Endothelial cell of hepatic sinusoid (primary cell): ENCODE results near the gene PLS3.

Experiments
- in situ Hi-C: cut with HindIII; loops from 2 replicates; pipeline ENCODE4 v1.10.0; 2017; ENCODE audit warnings: low sequenced_read_pairs

The PLS3 gene

DNA sequence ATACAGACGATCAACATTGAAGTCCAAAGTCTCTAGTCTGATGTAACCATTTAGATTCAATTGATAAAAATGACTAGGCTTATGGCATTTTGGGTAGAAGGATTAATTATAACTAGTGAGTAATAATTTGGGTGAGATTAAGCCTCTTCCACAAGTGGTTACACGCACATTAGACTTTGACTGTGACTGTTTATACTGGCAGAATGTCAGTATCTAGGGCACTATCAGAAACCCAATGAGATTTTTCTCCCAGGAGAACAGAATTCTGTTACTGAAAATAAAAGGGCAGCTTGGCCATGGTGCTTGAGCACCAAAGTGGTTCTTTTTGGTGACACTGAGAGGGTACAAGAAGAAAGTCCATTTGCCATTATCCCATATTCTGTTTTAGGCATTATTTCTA, 3.3 kb downstream of the PLS3 start:
- in situ Hi-C loops: no loop called here

DNA sequence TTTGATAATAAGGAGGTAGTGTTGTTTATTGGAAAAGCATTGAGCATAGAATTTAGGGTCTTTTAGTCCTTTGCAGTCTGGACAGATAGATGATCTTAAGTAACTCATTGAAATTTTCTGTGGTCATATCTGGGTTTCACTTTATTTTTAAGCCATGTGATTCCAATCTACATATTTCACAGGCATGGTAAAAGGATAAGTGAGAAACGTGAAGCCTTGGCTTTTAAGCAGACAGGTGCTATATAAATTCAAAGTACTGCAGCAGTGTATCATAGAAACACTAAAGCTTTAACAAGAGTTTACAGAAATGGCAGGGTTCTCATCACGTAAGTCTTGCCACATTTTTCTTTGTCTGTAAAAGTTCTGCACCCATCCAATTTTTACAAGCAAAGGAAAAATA, 4.9 kb downstream of the PLS3 start:
- in situ Hi-C loops: loop anchor here (5.0 kb wide), 1 partner anchor 234 kb away; no protein-coding TSS in a partner anchor

DNA sequence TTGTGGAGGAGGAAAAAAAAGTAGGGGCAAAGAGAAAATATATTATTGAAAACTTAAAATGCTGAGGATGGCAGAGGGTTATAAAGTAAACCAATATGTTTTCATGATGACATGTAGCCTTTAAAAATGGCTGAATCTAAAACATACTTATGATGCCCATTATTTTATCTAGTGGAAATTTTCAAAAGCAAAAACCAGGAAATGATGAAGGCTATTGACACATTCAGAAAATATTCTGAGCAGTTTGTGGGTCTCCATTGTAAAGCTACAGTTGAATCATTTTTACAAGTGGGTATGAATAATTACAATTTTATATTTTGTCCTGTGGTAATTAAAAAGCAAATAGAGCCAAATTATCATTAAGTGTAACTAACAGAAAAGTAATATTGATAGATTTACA, 10.7 kb downstream of the PLS3 start:
- in situ Hi-C loops: no loop called here

DNA sequence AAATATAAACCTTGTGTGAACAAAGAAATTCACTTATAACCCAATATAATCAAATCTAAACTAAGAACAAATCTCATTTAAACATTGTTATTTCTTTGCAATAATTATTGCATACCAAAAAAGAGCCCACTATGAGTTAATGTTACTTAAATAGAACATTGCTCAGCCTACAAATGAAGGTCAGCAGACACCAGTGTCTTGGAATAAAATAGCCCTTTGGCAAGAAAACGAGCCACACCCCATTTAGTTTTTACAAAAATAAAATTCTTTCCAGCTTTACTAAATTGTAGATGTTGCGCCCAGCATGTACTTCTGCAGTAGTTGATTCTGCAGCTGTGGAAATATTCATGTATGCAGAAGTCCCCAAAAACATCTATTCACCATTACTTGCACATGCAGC, 12.2 kb downstream of the PLS3 start:
- in situ Hi-C loops: no loop called here

DNA sequence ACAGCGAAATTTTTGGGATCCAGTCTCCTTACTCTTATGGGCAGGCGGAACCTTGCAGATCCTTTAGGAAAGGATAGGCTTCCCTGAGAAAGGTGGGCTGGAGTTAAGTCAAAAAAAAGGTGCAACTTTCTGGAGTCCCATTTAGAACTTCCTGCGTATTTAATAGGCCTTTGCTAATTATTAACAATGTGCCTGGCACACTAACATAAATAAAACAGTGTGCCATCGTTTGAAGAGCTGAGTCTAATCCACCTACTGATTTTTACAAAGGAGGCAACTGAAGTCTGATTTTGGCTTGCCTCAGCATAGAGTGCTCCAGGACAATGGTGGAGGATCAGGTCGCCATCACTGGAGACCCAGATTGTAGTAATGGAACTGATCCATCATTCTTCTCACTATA, 15.7 kb downstream of the PLS3 start:
- in situ Hi-C loops: no loop called here

DNA sequence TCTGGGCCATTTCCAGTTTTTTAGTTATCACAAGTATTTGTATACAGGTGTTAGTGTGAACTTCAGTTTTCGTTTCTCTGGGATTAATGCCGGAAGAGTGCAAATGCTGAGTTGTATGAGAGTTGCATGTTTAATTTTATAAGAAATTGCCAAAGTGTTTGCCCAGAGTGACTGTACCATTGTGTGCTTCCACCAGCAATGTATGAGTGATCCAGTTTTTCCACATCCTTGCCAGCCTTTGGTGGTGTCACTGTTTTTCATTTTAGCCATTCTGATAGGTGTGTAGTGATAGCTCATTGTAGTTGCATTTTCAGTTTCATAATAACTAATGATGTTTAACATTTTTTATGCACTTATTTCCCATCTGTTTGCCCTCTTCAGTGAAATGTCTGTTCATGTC, 18.4 kb downstream of the PLS3 start:
- in situ Hi-C loops: no loop called here

DNA sequence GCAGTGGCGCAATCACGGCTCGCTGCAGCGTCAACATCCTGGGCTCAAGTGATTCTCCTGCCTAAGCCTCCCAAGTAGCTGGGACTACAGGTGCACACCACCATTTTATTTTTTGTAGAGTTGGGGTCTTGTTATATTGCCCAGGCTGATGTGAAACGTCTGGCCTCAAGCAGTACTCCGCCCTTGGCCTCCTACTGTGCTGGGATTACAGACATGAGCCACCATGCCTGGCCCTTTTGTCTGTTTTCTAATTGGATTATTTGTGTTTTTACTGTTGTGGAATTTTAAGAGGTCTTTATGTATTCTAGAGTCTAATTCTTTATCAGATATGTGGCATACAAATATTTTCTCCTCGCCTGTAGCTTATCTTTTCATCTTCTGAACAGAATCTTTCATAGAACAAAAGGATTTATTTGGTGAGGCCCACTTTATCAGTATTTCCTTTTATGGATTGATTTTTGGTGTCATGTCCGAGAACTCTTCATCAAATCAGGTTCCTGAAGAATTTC, 18.9 kb downstream of the PLS3 start:
- in situ Hi-C loops: no loop called here

DNA sequence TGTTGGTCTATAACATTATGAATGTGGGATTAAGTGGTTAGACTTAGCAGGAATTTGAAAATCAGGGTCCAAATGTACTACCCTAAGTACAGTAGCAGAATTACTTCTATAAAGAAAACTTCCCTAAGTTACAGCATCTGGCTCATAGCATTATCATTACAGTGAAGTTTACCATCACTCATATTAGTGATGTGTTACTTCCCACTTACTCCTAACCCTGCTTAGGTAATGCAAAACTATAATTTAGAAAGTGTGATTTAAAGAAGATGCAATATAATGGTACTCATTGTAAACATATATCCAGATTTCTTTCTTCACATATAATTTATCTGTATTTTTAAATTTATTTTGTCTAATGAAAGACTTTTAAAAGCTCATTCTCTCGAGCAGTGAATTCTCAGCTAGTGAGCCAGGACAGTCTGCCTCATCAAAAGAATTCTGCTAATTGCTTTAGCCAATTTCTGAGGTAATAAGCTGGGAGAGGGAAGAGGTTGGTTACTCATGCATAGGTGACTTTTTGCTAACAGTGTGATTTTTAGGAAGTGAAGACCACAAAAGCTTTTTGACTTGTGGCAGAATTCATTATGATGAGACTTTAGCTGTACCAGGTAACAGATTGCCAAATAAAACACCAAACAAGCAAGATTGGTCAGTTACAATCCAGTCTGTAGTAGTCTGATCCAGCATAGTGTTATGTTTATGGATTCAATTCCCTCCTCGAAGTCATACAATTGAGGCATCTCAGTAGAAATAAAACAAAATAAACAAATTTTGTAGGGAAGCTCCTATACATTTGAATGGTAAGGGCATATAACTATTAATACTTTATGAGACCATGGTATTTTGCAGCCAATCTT, 21.0 kb downstream of the PLS3 start:
- in situ Hi-C loops: no loop called here

DNA sequence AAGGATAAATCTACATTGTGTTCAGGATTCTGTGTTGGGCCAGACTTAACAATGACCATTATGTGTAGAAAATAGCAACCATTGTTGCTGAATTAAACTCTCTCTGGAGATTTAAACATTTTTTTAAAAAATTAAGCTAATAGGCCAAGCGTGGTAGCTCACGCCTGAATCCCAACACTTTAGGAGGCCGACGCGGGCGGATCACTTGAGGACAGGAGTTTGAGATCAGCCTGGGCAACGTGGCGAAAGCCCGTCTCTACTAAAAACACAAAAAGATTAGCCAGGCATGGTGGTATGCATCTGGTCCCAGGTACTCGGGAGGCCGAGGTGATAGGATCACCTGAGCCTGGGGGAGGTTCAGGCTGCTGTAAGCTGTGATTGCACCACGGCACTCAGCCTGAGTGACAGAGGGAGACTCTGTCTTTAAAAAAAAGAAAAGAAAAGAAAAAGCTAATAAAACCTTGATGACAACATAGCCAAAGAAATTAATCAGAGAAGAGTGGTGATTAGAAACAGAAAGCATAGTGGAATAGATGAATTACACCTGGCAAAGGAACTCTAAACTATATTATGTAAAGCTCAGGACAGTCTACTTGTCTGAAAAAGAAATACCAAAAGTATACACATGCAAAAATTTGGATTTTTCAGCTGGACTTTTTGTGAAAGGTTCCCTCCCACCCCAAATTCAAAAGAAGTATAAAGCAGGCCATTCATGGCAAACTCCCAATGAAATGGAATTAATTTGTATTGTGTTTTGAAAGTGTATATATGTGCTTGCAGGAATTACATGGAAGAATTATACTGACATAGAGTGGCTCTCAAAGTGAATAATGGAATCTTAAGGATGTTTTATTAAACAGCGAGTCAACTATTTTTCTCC, 21.9 kb downstream of the PLS3 start:
- in situ Hi-C loops: no loop called here

DNA sequence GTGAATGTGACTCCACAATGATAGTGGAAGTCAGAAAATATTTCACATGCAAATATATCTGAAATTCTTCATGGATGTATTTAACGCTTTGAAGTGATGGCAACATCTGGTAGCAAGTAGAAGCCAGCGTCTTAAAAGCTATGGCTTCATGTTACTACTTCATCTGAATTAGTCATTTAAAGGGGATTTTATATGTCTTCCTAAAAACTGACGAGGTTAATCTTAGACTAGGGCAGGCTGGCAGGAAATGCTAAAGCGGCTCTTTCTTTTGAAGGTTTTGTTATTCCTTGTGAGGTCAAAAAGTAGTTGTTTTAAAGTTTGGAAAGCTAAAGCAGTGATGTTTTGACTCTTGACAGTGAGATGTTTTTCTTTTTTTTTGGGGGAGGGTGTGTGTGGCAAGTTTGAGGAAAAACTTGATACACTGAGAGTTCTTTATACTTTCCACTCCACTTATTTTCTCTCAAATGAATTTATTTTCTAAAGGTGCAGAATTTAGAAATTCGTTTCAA, 22.6 kb downstream of the PLS3 start:
- in situ Hi-C loops: no loop called here

DNA sequence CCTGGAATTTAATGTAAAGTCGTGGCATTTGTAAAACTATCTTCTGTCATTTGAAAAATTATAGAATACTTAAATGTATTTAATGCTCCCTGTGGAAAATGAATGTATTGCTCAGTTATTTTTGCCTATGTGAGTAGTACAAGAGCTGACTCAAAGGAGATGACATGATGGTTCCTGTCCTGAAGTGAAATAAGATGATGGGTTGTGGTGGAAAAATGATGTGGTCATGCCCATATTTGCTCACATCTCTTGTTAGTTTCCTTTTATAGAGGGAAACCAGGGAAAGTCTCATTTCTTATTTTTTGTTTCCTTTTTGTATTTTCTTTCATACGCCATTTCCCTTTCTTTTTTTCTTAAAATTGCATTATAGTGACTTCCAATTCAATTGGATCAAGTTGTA, 23.7 kb downstream of the PLS3 start:
- in situ Hi-C loops: no loop called here

DNA sequence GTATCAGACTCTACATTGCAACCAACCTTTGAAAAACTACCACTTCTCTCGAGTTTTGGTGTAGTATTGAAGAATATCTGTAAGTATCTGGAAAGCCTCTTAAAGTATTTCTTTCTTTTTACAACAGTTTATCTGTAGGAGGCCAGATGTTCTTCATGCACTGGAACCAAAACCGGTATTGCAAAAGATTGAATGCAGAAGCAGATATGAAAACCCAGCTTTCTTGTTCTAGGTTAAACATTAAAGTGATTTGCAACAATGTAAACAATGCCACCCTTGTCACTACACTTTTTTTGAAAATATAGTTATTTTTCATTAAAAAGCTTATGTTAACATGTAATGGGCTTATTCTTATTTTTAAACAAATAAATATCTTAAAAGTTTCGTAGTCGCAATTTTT, 27.2 kb downstream of the PLS3 start:
- in situ Hi-C loops: no loop called here

DNA sequence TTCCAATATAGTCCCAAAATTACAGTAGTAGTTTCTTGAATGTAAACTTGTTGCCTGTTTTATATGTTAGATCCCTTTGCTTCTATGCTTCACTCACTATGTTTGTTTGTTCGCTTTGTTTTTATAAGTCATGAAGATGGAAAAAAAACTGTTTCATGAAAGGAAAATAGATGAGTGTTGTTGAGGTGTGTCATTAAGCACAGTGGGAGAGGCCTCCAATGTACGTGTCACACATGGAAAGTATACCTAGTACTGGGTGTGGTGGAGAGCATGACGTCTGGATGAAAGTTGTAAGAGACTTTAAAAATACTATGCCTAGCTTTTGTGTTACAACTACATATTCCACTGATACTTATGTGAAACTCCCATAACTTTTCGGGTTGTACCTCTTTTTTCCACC, 28.4 kb downstream of the PLS3 start:
- in situ Hi-C loops: no loop called here

DNA sequence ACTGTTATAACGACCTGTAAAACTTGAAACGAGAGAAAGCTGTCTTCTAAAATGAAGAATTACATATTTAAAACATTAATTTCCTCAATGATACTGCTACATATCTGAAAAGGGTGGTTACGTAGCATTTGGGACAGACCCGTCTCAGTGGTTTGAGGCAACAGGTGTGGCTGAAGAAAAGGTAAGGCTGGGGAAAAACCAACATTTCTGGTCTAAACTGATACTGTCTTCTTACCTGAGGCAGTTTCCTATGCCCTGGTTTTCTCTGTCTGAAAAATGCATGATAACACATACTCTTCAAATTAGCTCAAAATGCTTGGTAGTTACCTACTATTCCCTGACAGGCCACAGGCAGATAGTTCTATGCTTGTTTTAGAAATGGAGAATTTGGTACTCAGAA, 30.4 kb downstream of the PLS3 start:
- in situ Hi-C loops: no loop called here

DNA sequence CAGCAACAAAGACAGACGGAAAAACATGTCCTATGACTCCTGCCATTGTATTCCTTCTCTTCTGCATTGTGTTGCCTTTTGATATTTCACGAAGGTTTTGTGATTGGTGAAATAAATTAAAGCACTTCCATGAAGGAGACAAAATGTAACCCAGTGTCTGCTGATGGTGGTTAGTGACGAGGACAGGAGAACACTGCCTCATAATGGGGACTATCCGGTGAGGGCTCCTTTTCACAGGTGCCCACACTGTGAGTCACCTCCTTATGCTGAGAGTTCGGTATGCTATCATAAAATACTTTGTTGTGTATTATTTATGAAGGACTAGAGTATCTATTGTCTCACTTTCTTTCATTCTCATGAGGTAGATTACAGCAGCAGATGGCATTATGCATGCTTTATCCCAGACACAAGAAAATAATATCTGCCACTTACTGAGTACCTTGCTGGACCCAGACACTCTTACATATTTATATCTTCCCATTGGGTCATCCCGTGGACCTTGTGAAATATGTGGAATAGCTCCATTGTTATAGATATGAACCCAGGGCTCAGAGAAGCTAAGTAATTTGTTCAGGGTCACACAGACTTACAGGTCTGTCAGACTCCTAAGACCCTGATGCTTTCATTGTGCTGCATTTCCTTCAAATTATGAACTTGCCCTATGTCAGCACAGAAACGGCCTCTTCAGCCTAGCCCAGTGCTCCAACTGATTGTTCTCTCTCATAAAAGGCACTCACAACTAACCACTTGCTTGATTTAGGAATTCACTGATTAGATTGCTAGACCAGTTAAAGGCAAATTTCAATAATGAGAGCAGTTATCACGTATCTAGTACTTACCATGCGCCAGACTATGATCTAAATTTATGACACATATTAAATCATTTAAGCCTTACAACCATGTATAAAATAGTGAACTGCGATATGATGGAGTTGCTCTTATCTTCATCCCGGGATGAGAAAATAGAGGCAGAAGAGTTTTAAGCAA, 31.2 kb downstream of the PLS3 start:
- in situ Hi-C loops: no loop called here

DNA sequence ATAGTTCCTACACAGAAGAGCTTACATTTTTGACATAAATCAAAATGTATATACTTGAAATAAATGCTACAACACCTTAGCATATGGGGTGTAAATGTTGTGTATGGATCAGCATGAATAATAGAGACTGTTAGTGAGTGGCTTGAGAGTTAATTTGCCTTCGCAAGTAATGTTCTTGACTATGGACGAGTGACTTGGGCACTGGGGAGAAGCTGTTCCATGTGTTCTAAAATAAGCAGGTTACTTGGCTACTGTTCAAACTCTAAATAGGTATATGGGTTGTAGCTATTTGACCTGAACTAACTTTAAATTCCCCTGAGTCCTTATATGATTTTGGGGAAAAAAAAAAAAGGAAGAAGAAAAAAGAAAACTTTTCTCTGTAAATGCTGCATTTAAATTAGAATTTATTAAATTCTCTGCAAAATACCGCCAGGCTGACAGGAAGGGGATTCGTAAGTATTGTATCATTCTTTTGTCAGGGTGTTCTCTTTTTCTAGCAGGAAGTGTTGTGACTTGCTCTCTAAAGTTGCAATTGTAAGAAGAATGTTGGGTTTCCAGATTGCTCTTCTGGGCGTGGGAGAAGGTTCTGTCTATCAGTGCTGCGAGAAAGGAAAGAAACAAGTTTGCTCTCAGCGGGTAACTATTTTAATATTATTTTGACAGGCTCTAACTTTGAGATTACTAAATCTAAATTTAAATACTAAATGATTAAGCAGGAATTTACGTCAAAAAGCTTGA, 32.2 kb downstream of the PLS3 start:
- in situ Hi-C loops: no loop called here

DNA sequence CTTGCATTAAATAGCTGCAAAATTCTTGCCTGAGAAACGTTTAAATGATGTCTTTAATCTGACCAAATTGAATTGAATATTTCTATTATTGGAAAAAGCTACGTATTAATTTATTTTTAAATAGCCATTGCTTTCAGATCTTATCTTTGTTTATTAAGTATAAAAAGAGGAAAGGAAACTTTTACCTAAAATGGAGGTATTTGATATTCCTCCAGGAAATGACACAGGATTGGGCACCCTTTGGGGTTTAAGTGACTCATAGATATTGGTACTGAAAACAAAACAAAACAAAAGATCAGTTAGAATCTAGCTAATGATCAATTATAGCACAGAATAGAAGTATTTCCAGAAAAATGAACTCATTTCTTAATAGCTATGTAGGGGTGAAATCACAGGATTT, 34.1 kb downstream of the PLS3 start:
- in situ Hi-C loops: no loop called here

DNA sequence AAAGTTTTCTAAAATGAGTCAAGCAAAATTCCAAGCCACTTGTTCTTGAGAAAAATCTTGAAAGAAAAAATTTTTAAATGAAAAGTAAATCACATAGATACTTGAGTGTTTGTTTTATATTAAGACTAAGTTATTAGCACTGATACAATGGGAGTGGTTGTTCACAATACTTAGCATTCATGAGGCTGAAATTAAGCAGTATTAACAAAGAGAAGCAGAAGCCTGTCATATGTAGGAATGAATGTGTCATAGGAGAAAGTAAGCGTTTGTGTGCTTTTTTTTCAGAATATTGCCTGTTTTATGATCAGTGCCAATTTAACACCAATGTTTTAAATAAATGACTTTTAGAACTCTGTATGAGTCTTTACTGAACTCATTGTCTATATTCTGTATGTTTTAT, 37.6 kb downstream of the PLS3 start:
- in situ Hi-C loops: no loop called here

DNA sequence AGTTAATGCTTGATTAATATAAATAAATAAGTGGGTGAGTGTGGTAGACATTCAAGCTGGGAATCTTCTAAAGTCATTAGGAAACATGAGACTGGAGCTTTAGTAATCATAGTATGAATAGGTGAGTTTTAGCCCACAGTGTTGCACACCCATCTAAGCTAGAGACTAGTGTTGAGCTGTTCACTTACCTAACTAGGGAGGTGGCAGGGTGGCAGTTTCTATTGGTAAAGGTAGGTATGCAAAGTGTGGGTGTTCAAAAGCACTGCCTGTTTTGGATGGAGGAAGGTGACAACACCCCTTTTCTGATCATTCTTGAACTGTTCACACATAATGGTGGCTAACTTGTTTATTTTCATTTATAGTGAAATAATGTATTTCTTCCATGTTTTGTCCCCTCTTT, 41.3 kb downstream of the PLS3 start:
- in situ Hi-C loops: no loop called here
